GM18502 (cell line): ENCODE data around the gene ZBTB5.
"Not testable (repeated sequence)": the region's sequence is repeated elsewhere in the genome, so short reads cannot be mapped to it uniquely, and the experiment has no call there.

Source experiments
- ATAC-seq: cut with Tn5 transposase; IDR thresholded peaks from one replicate; pipeline ENCODE4 v1.9.1; 2021; ENCODE audit warnings: mild to moderate bottlenecking; ENCODE audit not compliant: unreplicated experiment, poor library complexity

ZBTB5 gene

DNA sequence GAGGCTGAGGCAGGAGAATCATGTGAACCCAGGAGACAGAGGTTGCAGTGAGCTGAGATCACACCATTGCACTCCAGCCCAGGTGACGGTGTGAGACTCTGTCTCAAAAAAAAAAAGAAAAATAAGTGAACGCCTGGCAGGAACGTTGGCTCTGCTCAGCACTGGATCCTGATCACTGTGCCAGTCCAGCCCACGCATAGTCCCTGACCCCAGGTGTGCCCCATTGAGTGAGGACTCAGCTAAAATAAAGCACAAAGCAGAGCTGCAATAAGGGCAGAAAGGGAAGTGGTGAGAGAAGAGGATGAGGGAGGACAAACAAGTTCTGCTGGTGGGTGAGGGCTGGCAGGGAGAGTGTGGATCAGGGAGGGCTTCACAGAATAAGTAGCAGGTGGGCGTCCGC is 38.4 kb downstream of the ZBTB5 start:
- ATAC-seq, result no peak

DNA sequence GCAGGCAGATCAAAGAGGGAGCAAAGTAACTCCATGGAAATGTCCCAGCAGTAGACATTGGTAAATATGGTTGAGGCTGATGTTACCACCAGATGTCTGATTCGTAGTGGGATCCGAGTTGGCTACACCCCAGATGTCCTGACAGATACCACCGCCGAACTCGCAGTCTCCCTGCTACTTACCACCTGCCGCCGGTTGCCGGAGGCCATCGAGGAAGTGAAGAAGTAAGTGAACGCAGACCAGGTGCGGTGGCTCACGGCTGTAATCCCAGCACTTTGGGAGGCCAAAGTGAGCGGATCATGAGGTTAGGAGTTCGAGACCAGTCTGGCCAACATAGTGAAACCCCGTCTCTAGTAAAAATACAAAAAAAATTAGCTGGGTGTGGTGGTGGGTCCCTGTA is 38.8 kb downstream of the ZBTB5 start:
- ATAC-seq, result not testable (repeated sequence)

DNA sequence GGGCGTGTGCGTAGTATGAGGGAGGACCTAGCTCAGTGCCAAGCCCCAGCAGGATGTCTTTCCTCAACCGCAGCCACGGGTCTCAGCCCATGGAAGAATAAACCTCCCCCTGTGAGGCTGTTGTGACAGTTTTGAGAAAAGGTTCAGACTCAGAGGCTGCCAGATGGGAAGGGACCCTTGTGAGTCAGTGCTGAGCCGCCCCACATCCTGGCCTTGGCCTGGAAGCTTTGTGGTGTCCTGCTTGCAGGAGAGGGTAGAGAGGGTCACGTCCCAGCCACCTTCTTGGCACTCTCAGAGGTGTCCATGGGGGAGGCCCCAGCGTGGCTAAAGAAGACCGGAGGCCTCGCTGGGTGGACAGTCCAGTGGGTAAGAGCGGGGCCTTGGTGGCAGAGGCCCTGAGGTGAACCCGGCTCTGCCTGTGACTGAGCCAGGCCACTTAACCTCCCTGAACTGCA is 39.9 kb downstream of the ZBTB5 start:
- no peak for ATAC-seq

DNA sequence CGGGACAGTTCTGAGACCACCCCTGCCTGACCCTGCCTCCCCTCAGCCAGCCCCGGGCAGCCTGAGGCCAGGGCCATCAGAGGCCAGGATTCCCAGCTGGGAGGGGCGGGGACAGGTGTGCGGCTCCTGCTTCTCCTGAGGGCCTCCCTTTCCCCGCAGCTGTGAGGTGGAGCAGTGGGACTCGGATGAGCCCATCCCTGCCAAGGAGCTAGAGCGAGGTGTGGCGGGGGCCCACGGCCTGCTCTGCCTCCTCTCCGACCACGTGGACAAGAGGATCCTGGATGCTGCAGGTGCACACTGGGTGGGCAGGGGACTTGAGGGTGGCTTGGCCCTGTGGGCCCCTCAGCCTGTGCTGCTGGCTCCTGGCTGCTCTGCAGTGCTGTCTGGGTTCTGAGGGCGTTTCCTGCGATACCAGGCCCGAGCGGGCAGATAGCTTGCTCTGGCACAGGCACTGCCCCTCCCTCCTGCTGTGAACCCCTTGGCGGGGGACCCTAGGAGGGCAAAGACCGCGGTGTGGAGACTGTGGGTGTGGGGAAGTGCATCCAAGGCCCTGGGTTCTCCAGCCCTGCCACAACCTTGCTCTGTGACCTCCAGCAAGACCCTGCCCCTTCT is 40.5 kb downstream of the ZBTB5 start:
- ATAC-seq, result no peak

DNA sequence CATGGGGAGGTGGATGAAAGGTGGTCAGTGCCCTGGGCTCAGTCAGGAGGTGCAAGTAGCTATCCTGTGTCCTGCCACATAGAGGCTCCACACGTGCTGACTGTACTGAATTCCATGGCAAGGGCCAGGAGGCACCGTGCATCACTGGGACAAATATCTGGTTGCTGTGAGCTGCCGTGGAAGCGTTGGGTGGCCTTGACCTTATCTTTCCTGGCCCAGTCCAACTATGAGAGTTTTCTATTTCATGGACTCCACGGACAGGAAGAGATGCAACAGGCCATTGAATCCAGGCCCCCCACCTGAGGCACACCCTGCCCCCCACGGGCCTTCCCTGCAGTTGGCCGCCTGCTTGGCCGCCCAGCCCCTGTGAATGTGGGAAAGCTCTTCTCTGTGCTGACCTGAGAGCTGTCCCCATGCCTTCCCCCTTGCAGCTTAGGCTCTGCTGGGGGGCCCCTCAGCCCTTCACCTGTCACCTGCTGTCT is 41.0 kb downstream of the ZBTB5 start:
- ATAC-seq, result no peak

DNA sequence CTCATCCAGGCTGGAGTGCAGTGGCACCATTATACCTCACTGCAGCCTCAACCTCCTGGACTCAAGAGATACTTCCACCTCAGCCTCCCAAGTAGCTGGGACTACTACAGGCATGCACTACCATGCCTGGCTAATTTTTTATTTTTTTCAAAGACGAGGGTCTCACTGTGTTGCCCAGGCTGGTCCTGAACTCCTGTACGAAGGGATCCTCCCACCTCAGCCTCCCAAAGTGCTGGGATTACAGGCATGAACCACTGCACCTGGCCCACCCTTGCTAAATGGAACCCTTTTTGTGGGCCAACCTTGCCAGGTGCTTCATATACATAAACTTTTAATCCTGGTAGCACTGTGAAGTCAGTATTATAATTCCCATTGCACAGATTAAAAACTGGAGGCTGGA is 41.7 kb downstream of the ZBTB5 start:
- no peak for ATAC-seq

DNA sequence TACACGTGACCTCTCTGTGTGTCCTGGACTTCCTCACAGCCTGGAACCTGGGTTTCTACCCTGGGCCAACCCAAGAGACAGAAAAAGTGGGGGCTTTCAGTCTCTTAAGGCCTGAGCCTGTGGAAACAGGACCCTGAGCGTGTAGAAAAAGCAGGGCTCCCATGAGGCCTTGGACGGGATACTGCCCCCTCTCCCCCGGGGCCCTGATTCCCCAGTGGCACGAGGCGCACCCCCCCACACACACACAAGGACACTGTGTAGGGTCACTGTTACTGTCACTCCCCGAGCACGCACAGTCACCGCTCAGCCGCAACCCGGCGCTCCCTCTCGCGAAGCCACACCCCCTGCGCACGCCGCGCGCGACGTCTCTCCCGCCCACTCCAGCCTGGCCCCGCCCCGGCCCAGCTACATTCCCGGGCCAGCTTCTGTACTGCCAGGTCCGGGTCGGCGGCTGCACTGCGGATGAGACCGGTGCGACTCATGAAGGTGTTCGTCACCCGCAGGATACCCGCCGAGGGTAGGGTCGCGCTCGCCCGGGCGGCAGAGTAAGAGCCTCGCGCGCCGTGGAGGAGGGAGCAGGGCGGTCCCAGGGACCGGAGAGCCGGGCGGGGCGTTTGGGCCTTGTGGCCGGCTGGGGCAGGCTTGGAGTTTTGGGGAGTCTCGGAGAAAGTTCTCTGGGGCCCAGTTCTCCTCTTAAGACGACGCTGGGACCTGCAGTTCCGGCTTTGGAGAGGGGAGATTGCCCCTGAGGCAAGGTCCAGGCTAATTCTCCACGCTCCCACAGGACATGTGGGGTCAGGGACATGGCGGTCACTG is 42.8 kb downstream of the ZBTB5 start, which contains the start of gene GRHPR:
GRHPR (plus strand) TSS at position 408 of the 816 bp plus-strand sequence; CDS start at position 463, 55 bp downstream.
- peak; percentile 97 for ATAC-seq

DNA sequence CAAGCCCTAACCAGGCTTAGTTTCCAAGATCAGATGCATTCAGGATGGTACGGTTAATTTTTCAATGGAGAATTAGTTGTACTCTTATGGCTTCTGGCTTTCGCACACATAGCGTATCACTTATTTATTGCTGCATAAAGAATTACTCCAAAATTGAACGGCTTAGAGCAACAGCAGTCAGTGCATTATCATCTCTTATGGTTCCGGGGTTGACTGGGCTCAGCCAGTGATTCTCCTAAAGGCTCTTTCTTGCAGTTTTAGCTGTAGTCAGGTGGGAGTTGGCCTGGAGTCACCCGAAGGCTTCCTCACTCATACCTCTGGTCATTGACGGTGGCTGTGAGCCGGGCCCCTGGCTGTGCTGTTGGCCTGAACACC is 43.3 kb downstream of the ZBTB5 start:
- no peak for ATAC-seq

DNA sequence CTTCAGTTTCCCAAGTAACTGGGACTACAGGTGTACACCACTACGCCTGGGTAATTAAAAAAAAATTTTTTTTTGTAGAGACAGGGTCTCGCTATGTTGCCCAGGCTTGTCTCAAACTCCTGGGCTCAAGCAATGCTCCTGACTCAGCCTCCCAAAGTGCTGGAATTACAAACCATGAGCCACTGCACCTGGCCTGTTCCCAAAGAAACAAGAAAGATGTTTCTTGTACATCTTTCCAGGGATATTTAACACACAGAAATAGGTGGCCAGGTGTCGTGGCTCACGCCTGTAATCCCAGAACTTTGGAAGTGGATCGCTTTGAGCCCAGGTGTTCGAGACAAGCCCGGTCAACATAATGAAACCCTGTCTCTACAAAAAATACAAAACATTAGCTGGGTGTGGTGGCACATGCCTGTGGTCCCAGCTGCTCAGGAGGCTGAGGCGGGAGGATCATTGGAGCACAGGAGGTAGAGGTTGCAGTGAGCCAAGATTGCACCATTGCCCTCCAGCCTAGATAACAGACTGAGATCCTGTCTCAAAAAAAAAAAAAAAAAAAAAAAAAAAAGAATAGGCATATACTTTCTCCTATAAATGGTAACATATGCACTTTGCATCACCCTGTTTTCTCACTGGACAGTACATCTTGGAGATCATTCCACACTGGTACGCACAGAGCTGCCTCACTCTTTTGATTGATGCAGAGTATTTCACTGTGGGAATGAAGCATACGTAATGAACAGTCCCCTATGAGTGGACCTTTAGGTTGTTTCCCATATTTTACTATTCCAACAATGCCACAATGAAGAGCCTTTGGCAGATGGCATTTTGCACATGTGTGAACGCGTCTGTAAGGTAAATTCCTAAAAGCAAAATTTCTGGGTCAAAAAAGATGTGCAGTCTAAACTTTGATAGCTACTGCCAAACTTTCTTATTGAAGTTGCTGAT is 44.7 kb downstream of the ZBTB5 start:
- no peak for ATAC-seq

DNA sequence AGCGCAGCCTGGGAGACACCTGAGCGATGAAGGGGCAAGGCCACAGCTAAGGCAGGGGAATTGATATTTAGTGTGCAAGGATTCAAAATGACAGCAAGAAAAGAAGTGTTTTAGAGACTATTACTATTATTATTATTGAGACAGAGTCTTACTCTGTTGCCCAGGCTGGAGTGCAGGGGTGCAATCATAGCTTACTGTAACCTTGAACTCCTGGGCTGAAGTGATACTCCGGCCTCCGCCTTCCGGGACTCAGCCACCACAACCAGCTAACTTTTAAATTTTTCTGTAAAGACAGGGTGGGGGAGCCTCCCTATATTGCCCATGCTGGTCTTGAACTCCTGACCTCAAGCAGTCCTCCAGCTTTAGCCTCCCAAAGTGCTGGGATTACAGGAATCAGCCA is 46.0 kb downstream of the ZBTB5 start:
- ATAC-seq, result no peak

DNA sequence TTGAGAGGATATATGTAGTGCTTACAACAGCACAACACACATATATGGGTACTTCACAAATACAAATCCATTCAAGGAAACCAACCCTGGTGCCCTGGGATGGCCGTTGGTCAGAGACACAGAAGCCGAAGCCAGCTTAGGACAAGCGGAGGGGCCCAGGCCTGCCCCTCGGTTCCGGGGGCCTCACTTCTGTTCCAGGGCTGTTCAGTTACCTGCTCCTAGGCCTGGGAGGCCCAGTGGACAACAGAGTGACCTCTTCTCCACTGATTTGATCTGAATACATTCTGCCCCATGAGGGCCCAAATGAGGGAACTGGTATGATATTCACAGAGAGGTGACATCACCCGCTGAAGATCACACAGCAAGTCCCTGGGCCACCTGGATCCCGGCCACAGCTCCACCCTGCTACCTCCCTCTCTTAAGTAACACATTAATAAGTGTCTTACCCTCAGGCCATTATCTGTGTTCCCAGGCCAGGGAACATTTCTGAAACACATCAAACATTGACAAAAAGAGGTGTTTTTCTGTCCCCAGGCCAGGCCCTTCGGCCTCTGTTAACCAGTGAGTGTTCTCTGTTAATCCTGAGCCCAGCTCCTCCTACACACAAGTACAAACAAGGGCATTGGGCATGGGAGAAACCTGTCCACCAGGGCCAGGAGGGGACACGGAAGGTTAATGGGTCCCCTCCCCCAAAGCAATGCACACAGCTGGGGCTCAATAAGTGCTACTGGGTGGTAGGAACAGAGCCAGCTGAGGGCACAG is 47.2 kb downstream of the ZBTB5 start:
- no peak for ATAC-seq

DNA sequence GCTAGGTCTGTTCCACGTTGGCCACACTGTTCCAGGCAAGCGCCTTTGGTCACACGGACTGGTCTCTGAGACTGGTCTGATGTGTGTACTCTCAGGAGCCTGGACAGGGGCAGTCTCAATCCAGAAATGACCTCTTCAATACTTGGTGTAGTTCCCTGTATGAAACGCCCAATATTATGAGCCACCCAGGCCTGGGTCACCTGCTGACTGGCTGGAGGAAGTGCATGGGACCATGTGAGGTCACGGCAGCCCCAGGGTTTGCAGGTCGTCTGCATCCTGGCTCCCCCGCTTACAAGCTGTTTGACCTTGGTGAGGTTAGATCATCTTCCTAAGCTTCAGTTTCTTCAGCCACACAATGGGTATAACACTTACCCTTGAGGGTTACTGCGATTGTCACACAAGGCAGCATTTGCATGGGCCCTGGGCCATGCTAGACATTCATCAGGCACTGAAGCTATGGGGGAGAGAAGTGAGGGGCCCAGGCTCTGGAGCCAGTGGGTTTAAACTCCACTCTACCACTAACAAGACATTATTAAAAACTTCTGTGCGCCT is 47.9 kb downstream of the ZBTB5 start:
- no peak for ATAC-seq

DNA sequence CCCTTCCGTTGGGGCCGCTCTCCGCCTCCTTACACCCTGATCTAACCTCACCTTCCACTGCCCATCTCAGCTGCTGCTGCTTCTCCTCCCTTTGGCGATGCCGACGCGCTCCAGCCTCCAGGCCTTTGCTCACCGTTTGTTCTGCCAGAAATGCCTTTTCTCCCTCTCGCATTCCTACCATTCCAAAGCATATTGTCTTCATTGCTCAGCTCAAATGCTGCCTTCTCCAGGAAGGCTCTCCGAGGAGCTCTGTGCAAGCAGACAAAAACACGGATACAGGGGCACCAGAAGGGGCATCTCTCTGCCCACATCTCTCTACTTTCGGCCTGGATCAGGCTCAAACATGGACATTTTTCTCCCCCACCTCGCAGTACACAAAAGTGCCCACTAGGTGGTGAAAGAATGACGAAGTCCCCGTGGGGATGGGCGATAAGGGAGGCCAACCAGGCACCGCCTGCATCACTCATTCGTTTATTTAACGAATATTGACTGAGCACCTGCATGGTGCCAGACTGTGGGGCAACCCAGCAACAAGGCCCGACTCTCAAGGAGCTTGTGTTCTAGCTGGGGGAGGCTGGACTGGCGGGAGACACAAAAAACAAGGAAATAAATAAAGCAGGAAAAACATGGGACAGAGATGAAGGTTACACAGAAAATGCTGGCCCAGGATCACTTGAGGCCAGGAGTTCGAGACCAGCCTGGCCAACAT is 50.1 kb downstream of the ZBTB5 start:
- peak; percentile 28 for ATAC-seq

DNA sequence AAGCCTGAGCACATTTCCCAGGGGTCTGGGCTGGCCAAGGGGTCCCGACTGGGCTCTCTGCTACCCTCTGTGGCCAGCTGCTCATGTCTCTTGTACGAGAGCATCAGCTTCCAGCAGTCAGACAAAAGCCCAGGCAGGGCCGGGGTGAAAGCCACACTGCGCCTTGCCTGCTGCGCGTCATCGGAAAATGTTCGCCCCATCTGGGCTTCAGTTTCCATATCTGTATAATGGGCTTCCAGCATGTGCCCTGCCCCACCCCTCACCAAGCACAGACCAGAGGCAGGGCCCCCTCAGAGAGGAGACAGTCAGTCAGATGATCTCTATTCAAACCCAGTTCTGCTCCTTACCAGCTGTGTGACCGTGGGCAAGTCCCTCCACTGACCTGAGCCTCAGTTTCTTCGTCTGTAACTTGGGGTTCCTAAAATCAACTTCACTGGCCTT is 50.7 kb downstream of the ZBTB5 start:
- no peak for ATAC-seq

DNA sequence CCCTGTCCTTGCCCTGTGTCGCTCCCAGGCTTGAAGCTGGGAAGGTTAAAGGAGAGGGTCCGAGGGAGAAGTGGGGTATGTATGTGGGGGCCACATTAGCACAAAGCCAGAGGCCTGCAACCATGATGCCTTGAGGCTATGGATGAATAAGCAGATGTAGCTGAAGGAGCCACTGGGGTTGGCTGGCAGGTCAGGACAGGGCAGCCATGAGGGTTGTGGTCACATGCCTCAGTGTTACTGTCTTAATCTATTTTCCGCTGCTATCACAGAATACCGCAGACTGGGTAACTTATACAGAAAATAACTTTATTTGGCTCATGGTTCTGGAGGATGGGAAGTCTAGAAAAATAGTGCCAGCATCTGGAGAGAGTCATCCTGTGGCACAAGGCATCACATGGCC is 51.9 kb downstream of the ZBTB5 start:
- no peak for ATAC-seq

DNA sequence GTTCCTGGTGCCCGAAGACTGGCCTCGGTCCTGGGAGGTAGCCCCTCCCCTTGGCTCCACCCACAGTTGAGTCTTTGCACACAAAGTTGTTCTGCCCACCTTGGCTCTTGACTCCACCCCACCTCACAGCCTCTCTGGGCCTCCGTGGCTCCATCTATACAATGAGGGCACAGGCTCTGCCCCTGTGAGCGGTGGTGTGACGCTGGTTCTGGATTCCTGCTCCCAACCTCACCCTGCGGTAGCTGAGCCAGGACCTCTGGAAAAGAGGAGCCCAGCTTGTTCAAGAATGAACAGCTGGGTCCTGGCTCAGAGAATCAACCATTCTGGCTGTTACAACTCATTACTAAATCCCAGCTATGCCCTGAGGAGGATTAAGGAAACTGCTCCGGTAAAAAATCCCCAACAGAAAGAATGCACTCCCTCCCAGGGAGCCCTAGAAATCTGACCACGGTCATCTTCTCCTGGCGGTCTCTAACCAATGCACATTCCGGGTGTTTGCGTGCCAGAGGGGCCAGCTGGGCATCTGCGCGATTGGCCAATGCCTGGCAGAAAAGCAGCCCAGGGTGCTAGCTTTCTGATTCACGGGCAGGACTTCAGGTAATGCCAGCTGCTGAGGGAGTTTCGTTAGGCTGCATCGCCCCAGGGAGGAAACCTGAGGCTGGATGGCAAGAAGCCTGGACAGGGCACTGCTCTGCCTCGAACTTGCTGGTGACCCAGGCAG is 52.7 kb downstream of the ZBTB5 start:
- ATAC-seq, result no peak

DNA sequence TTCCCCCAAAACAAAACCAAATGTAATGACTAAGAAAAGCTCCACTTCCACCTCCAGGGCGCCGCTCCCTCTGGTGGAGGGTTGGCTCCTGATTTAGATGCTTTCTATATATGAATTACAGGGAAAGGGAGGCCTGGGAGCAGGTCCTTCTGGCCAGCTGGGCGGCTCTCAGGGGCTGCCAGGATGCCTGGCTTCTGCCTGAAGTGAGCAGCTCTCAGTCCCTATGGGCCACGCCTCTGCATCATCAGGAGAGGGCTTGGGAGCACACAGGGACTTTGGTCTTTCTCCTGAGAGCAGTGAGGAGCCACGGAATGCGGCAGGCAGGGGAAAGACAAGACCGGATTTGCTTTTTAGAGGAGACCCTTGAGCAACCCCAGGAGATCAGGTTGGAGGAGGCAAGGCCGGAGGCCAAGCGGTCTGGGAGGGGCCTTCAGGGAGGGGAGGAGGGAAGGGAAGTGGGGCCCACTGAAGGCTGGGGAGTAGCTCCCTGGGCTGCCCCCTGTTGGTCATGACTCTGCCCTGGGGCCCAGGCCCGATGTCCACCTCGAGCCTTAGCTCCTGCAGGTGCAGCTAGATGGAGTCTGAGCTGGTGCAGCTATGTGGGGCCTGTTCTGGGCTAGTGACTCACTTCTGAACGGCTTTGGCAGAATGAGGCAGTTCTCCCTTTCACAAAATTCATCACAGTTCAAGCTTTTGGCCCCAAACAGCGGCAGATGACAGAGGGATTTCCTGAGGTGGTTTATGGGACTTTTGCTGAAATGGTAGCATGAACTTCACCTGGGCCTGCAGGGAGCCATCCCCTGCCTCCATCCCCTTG is 54.1 kb downstream of the ZBTB5 start:
- peak; percentile 23 for ATAC-seq
